Transverse colon (tissue), 4 donors: ENCODE data around the gene TCF20. TPM values are rescaled to one million over a fixed set of nuclear protein-coding genes. Genes with fewer than 3 reads are reported as not detected.

Experiments
- DNase-seq: peaks from one replicate; pipeline ENCODE4 v3.0.0-alpha.2; 2019
- H3K27ac ChIP-seq, 4 donors: fragments of 200-600 bp; sonication (generic); 2 replicates each; pipeline ENCODE4 v1.5.1; 2016 to 2018; ENCODE audit warnings: inconsistent platforms in 4 of 4
- H3K27me3 ChIP-seq: fragments of 200-600 bp; sonication (generic); 2 replicates; pipeline ENCODE4 v1.5.1; 2017; ENCODE audit warnings: inconsistent platforms
- H3K36me3 ChIP-seq, 4 donors: fragments of 200-600 bp; sonication (generic); 2 replicates each; pipeline ENCODE4 v1.5.1; 2017 to 2019; ENCODE audit warnings: inconsistent platforms in 4 of 4
- H3K4me1 ChIP-seq, 4 donors: fragments of 200-600 bp; sonication (generic); 2 replicates each; pipeline ENCODE4 v1.5.1; 2017 to 2020; ENCODE audit warnings: inconsistent platforms in 4 of 4
- H3K4me3 ChIP-seq, 4 donors: fragments of 200-600 bp; sonication (generic); 1 replicate in 1 of 4; 2 replicates in 3 of 4; pipeline versions ENCODE4 v1.5.1 to v1.6.1; 2017 to 2019; ENCODE audit warnings: inconsistent platforms in 4 of 4
- H3K9me3 ChIP-seq, 2 donors: fragments of 200-600 bp; sonication (generic); 2 replicates each; pipeline ENCODE4 v1.5.1; 2017 to 2019; ENCODE audit warnings: inconsistent platforms in 2 of 2
- CTCF ChIP-seq, 5 experiments: fragments of 200-600 bp in 3 of 5; fragments of 450-650 bp in 2 of 5; sonication (generic) in 3 of 5; IDR thresholded peaks; 1 replicate in 2 of 5; 2 replicates in 3 of 5; pipeline ENCODE4 v1.5.1; 2016 to 2017; ENCODE audit warnings: antibody characterized with exemption in 5 of 5, inconsistent platforms in 3 of 5, mild to moderate bottlenecking in 2 of 5, moderate library complexity in 1 of 5
- EP300 ChIP-seq: sonication (generic); formaldehyde crosslinking; IDR thresholded peaks from one replicate; pipeline ENCODE4 v1.6.1; 2017; ENCODE audit warnings: antibody characterized with exemption, low read depth
- POLR2A ChIP-seq: fragments of 450-650 bp; IDR thresholded peaks from one replicate; pipeline ENCODE4 v1.6.1; 2016; ENCODE audit warnings: antibody characterized with exemption, mild to moderate bottlenecking, moderate library complexity
- POLR2AphosphoS5 ChIP-seq, 3 donors: sonication (generic); formaldehyde crosslinking; IDR thresholded peaks; one replicate each; pipeline ENCODE4 v1.6.1; 2016; ENCODE audit warnings: antibody characterized with exemption in 3 of 3
- WGBS, 2 donors: methylation state at CpG; one replicate each; pipeline ENCODE4 v1.1.5; 2018; ENCODE audit warnings: low coverage in 1 of 2; 5-methylcytosine and 5-hydroxymethylcytosine counted together
- in situ Hi-C, 4 donors: fragments of 200-750 bp; cut with MboI; loops; one replicate each; pipeline versions ENCODE4 v1.15.0 to v1.15.1; 2017; ENCODE audit warnings: low sequenced_read_pairs in 3 of 4, low pct_ligation_motif_present in 1 of 4, low pct_unique_long_range_greater_than_20kb in 1 of 4
- intact Hi-C: fragments of 100-400 bp; cut with DNase I; formaldehyde crosslinking; loops from one replicate; pipeline ENCODE4 v1.15.1; 2023; ENCODE audit warnings: low total_unique reads
- total RNA-seq, 4 donors: library from RNA; depleted of rRNA; stranded (reverse); fragments of >200 nt; gene quantifications; one replicate each; pipeline ENCODE4 v1.1.0, GENCODE V29; 2016

Gene TCF20
- 10 to 100 TPM; 30.3 to 43.7 (median 42.3) TPM for total RNA-seq

- Histone ChIP-seq H3K27ac (peak within 1 kb of the TSS; percentile 91 to 97 (median 96)), H3K36me3 (no peaks in the 10 kb centered on the region), H3K4me3 (peak within 1 kb of the TSS; percentile 70 to 98 (median 87)), H3K9me3 (no peaks in the 10 kb centered on the region), H3K27me3 (no peaks in the 10 kb centered on the region), H3K4me1 (peaks cover 0 to 22% (median 13%) of the 10 kb centered on the region in 4 donors)
- peak; percentile 83 for DNase-seq
- no peak for TF ChIP-seq POLR2A
- TF ChIP-seq CTCF (IDR thresholded peaks at IDR 0.05): no peak
- no peak for TF ChIP-seq POLR2AphosphoS5 (IDR thresholded peaks at IDR 0.05)
- no peak for TF ChIP-seq EP300
- WGBS, 2 donors: 0% methylated on average over 7 of the region's 91 CpGs; no CpG with 5 or more reads in 1 of the 2 donors
- intact Hi-C loops: no loop called here
- in situ Hi-C loops: no loop called here
Observed at GRCh38 chr22:42270510-42271190, at the start of gene TCF20. Gene TCF20, minus strand, starts transcription at chr22:42270653. Its CDS starts 55,348 bp downstream, at chr22:42215305.

DNA sequence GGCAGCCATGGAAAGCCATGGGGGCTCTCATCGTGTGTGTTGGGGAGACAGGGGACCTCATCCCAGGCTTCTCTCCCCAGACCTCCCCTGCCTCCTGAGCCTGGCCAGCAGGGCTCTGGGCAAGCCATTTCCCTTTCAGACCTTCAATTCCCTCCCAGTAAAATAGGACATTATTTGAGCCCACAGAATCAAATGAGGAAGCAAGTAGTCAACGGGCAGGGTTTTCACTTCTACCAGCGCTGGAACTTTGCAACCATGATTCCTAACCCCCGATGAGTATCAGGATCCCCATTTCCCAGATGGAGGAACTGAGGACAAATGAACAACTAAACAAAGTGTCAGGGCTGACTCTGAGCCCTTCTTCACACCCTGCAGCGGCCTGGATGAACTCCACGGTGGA lies 48.9 kb upstream of the TCF20 start:
- intact Hi-C loops: no loop called here
- in situ Hi-C loops: no loop called here
- no peaks in the 10 kb centered on the region for H3K27me3 ChIP-seq
- no peak for DNase-seq
- H3K9me3 ChIP-seq: no peaks in the 10 kb centered on the region
- no peak overlapping the region for H3K4me3 ChIP-seq
- H3K4me1 ChIP-seq: peaks cover 25 to 78% (median 69%) of the 10 kb centered on the region in 4 donors
- H3K36me3 ChIP-seq: no peaks in the 10 kb centered on the region
- TF ChIP-seq EP300 (no peak), POLR2A (no peak), CTCF (IDR thresholded peaks at IDR 0.05) (no peak), POLR2AphosphoS5 (IDR thresholded peaks at IDR 0.05) (no peak)
- peak overlapping the region in 3 of 4 donors; percentile 82 to 91 (median 87) for H3K27ac ChIP-seq
- 71% methylated on average over 6 of the region's 6 CpGs; no CpG with 5 or more reads in 1 of the 2 donors for WGBS, 2 donors

DNA sequence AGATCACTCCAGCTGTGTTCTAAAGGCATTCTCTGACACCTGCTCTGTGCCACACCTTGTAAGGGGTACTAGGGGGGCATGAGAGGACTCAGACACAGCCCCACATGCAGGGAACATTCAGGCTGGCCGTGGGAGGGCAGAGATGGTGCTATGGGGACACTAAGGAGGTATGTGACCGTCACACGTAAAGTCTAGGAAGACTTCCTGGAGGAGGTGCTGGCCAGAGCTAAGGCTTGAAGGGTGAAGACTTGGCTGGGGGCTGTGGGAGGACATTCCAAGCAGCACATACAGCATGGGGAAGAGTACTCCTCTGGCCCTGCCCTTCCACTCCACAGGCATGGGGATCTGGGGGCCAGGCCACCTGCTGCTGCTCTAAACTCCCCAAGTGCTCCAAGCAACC lies 48.5 kb upstream of the TCF20 start:
- 62% methylated on average over 3 of the region's 3 CpGs; no CpG with 5 or more reads in 1 of the 2 donors for WGBS, 2 donors
- TF ChIP-seq CTCF (IDR thresholded peaks at IDR 0.05) (no peak), POLR2A (no peak), POLR2AphosphoS5 (IDR thresholded peaks at IDR 0.05) (no peak), EP300 (no peak)
- no peak overlapping the region for H3K4me3 ChIP-seq
- in situ Hi-C loops (no loop called here), intact Hi-C loops (no loop called here)
- H3K36me3 ChIP-seq: no peaks in the 10 kb centered on the region
- peak overlapping the region; percentile 82 to 92 (median 89) for H3K27ac ChIP-seq
- peaks cover 30 to 82% (median 73%) of the 10 kb centered on the region in 4 donors for H3K4me1 ChIP-seq
- no peak for DNase-seq
- no peaks in the 10 kb centered on the region for H3K27me3 ChIP-seq
- no peaks in the 10 kb centered on the region for H3K9me3 ChIP-seq

- no peaks in the 10 kb centered on the region for H3K36me3 ChIP-seq
- intact Hi-C loops (no loop called here), in situ Hi-C loops (no loop called here)
- H3K27ac ChIP-seq: peak overlapping the region; percentile 82 to 92 (median 89)
- DNase-seq: peak; percentile 83
- WGBS, 2 donors: 44 to 57% methylated on average over 5 to 22 of the region's 25 CpGs
- H3K4me3 ChIP-seq: no peak overlapping the region
- TF ChIP-seq EP300 (no peak), POLR2A (no peak), POLR2AphosphoS5 (IDR thresholded peaks at IDR 0.05) (no peak), CTCF (IDR thresholded peaks at IDR 0.05) (no peak)
- no peaks in the 10 kb centered on the region for H3K9me3 ChIP-seq
- H3K4me1 ChIP-seq: peaks cover 32 to 88% (median 81%) of the 10 kb centered on the region in 4 donors
- H3K27me3 ChIP-seq: no peaks in the 10 kb centered on the region
Observed at GRCh38 chr22:42317691-42318547, 47.5 kb upstream of the TCF20 start.
